ENCODE data around the gene NENF.

NENF gene

GRCh38 chr1:212413902-212414327 lies 18.8 kb upstream of the NENF start:
- H3K27ac ChIP-seq (ENCODE audit: low read length), result no peak overlapping the region
- no peaks in the 10 kb centered on the region for H3K9me3 ChIP-seq (replicated peaks; ENCODE audit: insufficient read depth, low read length)
- H3K4me2 ChIP-seq (ENCODE audit: low read depth, low read length), result peak overlapping the region; percentile 75
- H3F3A ChIP-seq (ENCODE audit: insufficient read depth, low read length), result no peaks in the 10 kb centered on the region
- H3K9me2 ChIP-seq (replicated peaks; ENCODE audit: insufficient read depth, low read length), result no peaks in the 10 kb centered on the region
- peak overlapping the region; percentile 86 for H3K4me3 ChIP-seq (ENCODE audit: low read length)
- no peaks in the 10 kb centered on the region for H3K27me3 ChIP-seq (replicated peaks; ENCODE audit: insufficient read depth, low read length)
- no peaks in the 10 kb centered on the region for H3K79me2 ChIP-seq (ENCODE audit: low read length)
- H3K36me3 ChIP-seq (replicated peaks; ENCODE audit: insufficient read depth, low read length), result no peaks in the 10 kb centered on the region
- TF ChIP-seq EZH2phosphoT487 (IDR thresholded peaks at IDR 0.05; ENCODE audit: low read length) (no peak), EZH2 (optimal IDR thresholded peaks at IDR 0.05; ENCODE audit: low read depth, low read length) (no peak), CTCF (IDR thresholded peaks at IDR 0.05; ENCODE audit: low read length) (no peak)
- peak overlapping the region; percentile 89 for H2AFZ ChIP-seq (ENCODE audit: low read length)
- peak overlapping the region; percentile 55; the same call in 1 of the 2 replicates for H3K9ac ChIP-seq (ENCODE audit: low read length)
- H3K4me1 ChIP-seq (ENCODE audit: low read length), result 0 out of 2 replicates have a peak, but pooled peaks cover 6% of the 10 kb centered on the region
- no peaks in the 10 kb centered on the region for H4K20me1 ChIP-seq (ENCODE audit: insufficient read depth, low read length)
- no peak for DNase-seq

- H3K36me3 ChIP-seq (replicated peaks; ENCODE audit: insufficient read depth, low read length), result no peaks in the 10 kb centered on the region
- H3K9me3 ChIP-seq (replicated peaks; ENCODE audit: insufficient read depth, low read length), result no peaks in the 10 kb centered on the region
- 0 out of 2 replicates have a peak, but pooled peaks cover 6% of the 10 kb centered on the region for H3K4me1 ChIP-seq (ENCODE audit: low read length)
- no peak within 1 kb of the TSS for H3K27ac ChIP-seq (ENCODE audit: low read length)
- no peaks in the 10 kb centered on the region for H3K27me3 ChIP-seq (replicated peaks; ENCODE audit: insufficient read depth, low read length)
- peak; percentile 96 for DNase-seq
- H3K79me2 ChIP-seq (ENCODE audit: low read length), result no peaks in the 10 kb centered on the region
- H3K4me2 ChIP-seq (ENCODE audit: low read depth, low read length), result peak within 1 kb of the TSS; percentile 75
- TF ChIP-seq EZH2 (optimal IDR thresholded peaks at IDR 0.05; ENCODE audit: low read depth, low read length), result no peak
- TF ChIP-seq CTCF (IDR thresholded peaks at IDR 0.05; ENCODE audit: low read length), result no peak
- no peak for TF ChIP-seq EZH2phosphoT487 (IDR thresholded peaks at IDR 0.05; ENCODE audit: low read length)
- H3F3A ChIP-seq (ENCODE audit: insufficient read depth, low read length), result no peaks in the 10 kb centered on the region
- peak within 1 kb of the TSS; percentile 89 for H2AFZ ChIP-seq (ENCODE audit: low read length)
- H3K9me2 ChIP-seq (replicated peaks; ENCODE audit: insufficient read depth, low read length), result no peaks in the 10 kb centered on the region
- H3K9ac ChIP-seq (ENCODE audit: low read length), result peak within 1 kb of the TSS; percentile 55; the same call in 1 of the 2 replicates
- no peaks in the 10 kb centered on the region for H4K20me1 ChIP-seq (ENCODE audit: insufficient read depth, low read length)
- peak within 1 kb of the TSS; percentile 86 for H3K4me3 ChIP-seq (ENCODE audit: low read length)
These were observed 18.2 kb upstream of the NENF start, which contains the start of gene PACC1 for GRCh38 chr1:212414328-212415106. PACC1 (minus strand) TSS chr1:212414886; CDS start chr1:212414757, 129 bp downstream.

- H3K4me3 ChIP-seq (ENCODE audit: low read length), result peak overlapping the region; percentile 86
- peak overlapping the region; percentile 89 for H2AFZ ChIP-seq (ENCODE audit: low read length)
- H3F3A ChIP-seq (ENCODE audit: insufficient read depth, low read length), result no peaks in the 10 kb centered on the region
- TF ChIP-seq CTCF (IDR thresholded peaks at IDR 0.05; ENCODE audit: low read length) (no peak), EZH2phosphoT487 (IDR thresholded peaks at IDR 0.05; ENCODE audit: low read length) (no peak)
- no peak for DNase-seq
- H4K20me1 ChIP-seq (ENCODE audit: insufficient read depth, low read length), result no peaks in the 10 kb centered on the region
- H3K9me3 ChIP-seq (replicated peaks; ENCODE audit: insufficient read depth, low read length), result no peaks in the 10 kb centered on the region
- H3K27me3 ChIP-seq (replicated peaks; ENCODE audit: insufficient read depth, low read length), result no peaks in the 10 kb centered on the region
- H3K4me1 ChIP-seq (ENCODE audit: low read length), result 0 out of 2 replicates have a peak, but pooled peaks cover 6% of the 10 kb centered on the region
- H3K36me3 ChIP-seq (replicated peaks; ENCODE audit: insufficient read depth, low read length), result no peaks in the 10 kb centered on the region
- no peak overlapping the region for H3K27ac ChIP-seq (ENCODE audit: low read length)
- H3K79me2 ChIP-seq (ENCODE audit: low read length), result no peaks in the 10 kb centered on the region
- peak overlapping the region; percentile 75 for H3K4me2 ChIP-seq (ENCODE audit: low read depth, low read length)
- H3K9ac ChIP-seq (ENCODE audit: low read length), result peak overlapping the region; percentile 55; the same call in 1 of the 2 replicates
- no peaks in the 10 kb centered on the region for H3K9me2 ChIP-seq (replicated peaks; ENCODE audit: insufficient read depth, low read length)
These were observed 17.4 kb upstream of the NENF start for GRCh38 chr1:212415107-212415841.
